PC-9 (cell line): Measurements from ENCODE around the gene DLG1.

Experiments used
- CTCF ChIP-seq: fragments of 200-600 bp; sonication (generic); conservative IDR thresholded peaks from 2 replicates; pipeline ENCODE4 v1.6.1; 2017; ENCODE audit warnings: mixed run types, antibody characterized with exemption, mild to moderate bottlenecking, moderate library complexity
- EZH2 ChIP-seq: fragments of 200-600 bp; sonication (generic); IDR thresholded peaks from 2 replicates; pipeline ENCODE4 v1.8.0; 2017; ENCODE audit warnings: antibody characterized with exemption, low read depth

DNA sequence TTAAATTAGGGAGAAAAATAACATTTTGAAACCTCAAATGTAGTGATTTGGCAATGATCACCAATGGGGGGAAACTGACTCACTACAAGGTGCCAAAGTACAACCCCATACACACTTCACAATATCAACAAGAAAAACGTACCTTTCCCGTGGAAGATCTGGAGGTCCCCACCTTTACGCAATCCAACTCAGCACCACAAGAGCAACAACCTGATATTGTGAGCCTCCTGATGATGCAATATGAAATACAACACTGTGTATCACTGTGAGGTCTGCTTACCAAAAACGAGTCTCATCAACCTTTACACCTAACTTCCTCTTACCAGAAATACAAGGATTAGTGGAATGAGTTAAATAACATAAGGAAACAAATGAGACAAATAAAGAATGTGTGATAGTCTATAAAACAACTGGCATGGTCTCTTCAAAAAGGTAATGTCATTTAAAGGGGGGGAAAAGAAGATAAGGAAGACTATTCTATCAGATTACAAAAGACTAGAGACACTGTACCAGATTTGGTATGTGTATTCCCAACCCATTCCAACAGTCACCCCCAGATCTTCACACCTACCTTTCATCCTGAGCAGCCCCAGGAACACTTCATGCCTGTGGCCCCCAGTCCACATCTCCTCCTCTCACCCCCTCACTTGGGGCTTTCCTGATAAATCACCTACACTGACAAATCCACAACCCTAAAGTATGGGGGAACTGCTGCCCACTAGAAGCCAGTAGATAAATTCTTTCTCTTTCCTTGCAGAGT, 27.7 kb downstream of the DLG1 start:
- TF ChIP-seq CTCF (no peak), EZH2 (no peak)
